GM23248 (cell line): Measurements from ENCODE around the gene TNFRSF19. TPM values are rescaled to one million over a fixed set of nuclear protein-coding genes. Genes with fewer than 3 reads are reported as not detected.

Source experiments
- DNase-seq: peaks from one replicate; pipeline ENCODE4 v3.0.0-alpha.2; 2015
- H2AFZ ChIP-seq: fragments of 200-600 bp; sonication (generic); 2 replicates; pipeline ENCODE4 v1.6.1; 2016; ENCODE audit warnings: antibody characterized with exemption
- H3F3A ChIP-seq: fragments of 200-600 bp; sonication (generic); 2 replicates; pipeline ENCODE4 v1.6.1; 2016; ENCODE audit warnings: mild to moderate bottlenecking, antibody characterized with exemption, mixed run types; ENCODE audit not compliant: insufficient read depth
- H3K27ac ChIP-seq: fragments of 200-600 bp; sonication (generic); 2 replicates; pipeline ENCODE4 v1.5.1; 2016; ENCODE audit warnings: mild to moderate bottlenecking
- H3K27me3 ChIP-seq: fragments of 200-600 bp; sonication (generic); replicated peaks from 2 replicates; pipeline ENCODE4 v1.6.1; 2016; ENCODE audit warnings: mild to moderate bottlenecking; ENCODE audit not compliant: insufficient read depth
- H3K36me3 ChIP-seq: fragments of 200-600 bp; sonication (generic); 2 replicates; pipeline ENCODE4 v1.6.1; 2016; ENCODE audit warnings: low read depth, mild to moderate bottlenecking
- H3K4me1 ChIP-seq: fragments of 200-600 bp; sonication (generic); 2 replicates; pipeline ENCODE4 v1.6.1; 2016; ENCODE audit warnings: mild to moderate bottlenecking; ENCODE audit not compliant: insufficient read depth
- H3K4me2 ChIP-seq: fragments of 200-600 bp; sonication (generic); one replicate; pipeline ENCODE4 v1.6.1; 2016; ENCODE audit warnings: mild to moderate bottlenecking; ENCODE audit not compliant: unreplicated experiment
- H3K4me3 ChIP-seq: fragments of 200-600 bp; sonication (generic); 2 replicates; pipeline ENCODE4 v1.5.1; 2016; ENCODE audit warnings: mild to moderate bottlenecking
- H3K79me2 ChIP-seq: fragments of 200-600 bp; sonication (generic); 2 replicates; pipeline ENCODE4 v1.6.1; 2016; ENCODE audit warnings: mild to moderate bottlenecking; ENCODE audit not compliant: insufficient read depth
- H3K9ac ChIP-seq: fragments of 200-600 bp; sonication (generic); 2 replicates; pipeline ENCODE4 v1.6.1; 2016; ENCODE audit warnings: mild to moderate bottlenecking
- H3K9me2 ChIP-seq: fragments of 200-600 bp; sonication (generic); 2 replicates; pipeline ENCODE4 v1.6.1; 2016; ENCODE audit warnings: mixed run types, mild to moderate bottlenecking, moderate library complexity; ENCODE audit not compliant: insufficient read depth
- H3K9me3 ChIP-seq: fragments of 200-600 bp; sonication (generic); one replicate; pipeline ENCODE4 v1.6.1; 2017; ENCODE audit warnings: low read depth
- H4K20me1 ChIP-seq: fragments of 200-600 bp; sonication (generic); 2 replicates; pipeline ENCODE4 v1.6.0; 2016; ENCODE audit not compliant: insufficient read depth
- EZH2 ChIP-seq: fragments of 200-600 bp; sonication (generic); IDR thresholded peaks from 2 replicates; pipeline ENCODE4 v1.6.1; 2018; ENCODE audit warnings: antibody characterized with exemption, mild to moderate bottlenecking; ENCODE audit not compliant: insufficient read depth, poor library complexity, severe bottlenecking
- EZH2phosphoT487 ChIP-seq: fragments of 200-600 bp; sonication (generic); IDR thresholded peaks from 2 replicates; pipeline ENCODE4 v1.6.1; 2018; ENCODE audit warnings: antibody characterized with exemption, moderate library complexity, mild to moderate bottlenecking, low read depth; ENCODE audit not compliant: insufficient read depth
- WGBS, 2 experiments: methylation state at CpG; one replicate each; pipeline ENCODE4 v1.1.6; 2015 to 2017; ENCODE audit warnings: low lambda C conversion rate in 2 of 2, low coverage in 1 of 2; ENCODE audit errors: missing lambda C conversion rate in 2 of 2; 5-methylcytosine and 5-hydroxymethylcytosine counted together
- in situ Hi-C: fragments of 300-500 bp; cut with MboI; formaldehyde crosslinking; loops from 2 replicates; pipeline ENCODE4 v1.15.0; 2020
- polyA plus RNA-seq: library from polyadenylated mRNA; unstranded; fragments of >200 nt; fragmentation: Nextera tagmentation; extraction: Ambion mirVana; gene quantifications from 2 replicates; pipeline ENCODE4 v1.2.1, GENCODE V29; 2016
- total RNA-seq: library from RNA; depleted of rRNA; stranded (reverse); fragments of >200 nt; shearing (Covaris generic); gene quantifications from 2 replicates; pipeline ENCODE4 v1.2.3, GENCODE V29; 2014; rRNA removed

The TNFRSF19 gene
- total and polyA plus RNA-seq, 2 experiments from 2014 or later: 3.4 TPM

DNA sequence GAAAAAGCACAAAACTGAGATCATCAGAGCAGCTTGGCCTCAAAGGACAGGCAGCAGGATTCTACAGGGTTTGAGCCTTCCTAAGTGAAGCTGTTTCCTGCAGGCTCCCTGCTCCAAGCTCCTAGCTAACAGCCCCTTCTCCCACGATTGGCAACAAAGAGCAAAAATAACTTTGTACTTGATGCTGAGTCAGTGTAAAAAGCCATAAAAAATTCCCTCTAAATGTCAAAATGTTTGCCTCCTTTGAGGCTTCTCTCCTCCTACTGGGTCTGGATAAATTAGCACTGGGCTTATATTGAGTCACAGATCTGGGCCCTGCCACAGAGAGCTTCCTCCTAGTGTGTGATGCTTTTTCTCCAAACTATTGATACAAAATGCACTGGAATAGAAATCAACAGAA lies 153.3 kb downstream of the TNFRSF19 start:
- H3K27ac ChIP-seq: peak overlapping the region; percentile 51
- no peak overlapping the region for H3K4me3 ChIP-seq
- H3K9ac ChIP-seq: 0 out of 2 replicates have a peak overlapping the region, but pooled peaks have one; percentile 2
- in situ Hi-C loops: no loop called here
- H3K4me1 ChIP-seq: peaks cover 25% of the 10 kb centered on the region
- H3K9me3 ChIP-seq: no peaks in the 10 kb centered on the region
- H3K79me2 ChIP-seq: no peaks in the 10 kb centered on the region
- 0 to 5% methylated on average over 1 of the region's 1 CpG for WGBS, 2 experiments
- TF ChIP-seq EZH2phosphoT487 (no peak), EZH2 (no peak)
- H3K9me2 ChIP-seq: no peaks in the 10 kb centered on the region
- peaks cover 34% of the 10 kb centered on the region for H3F3A ChIP-seq
- H2AFZ ChIP-seq: peak overlapping the region; percentile 28
- DNase-seq: peak; percentile 75
- H3K27me3 ChIP-seq: no peaks in the 10 kb centered on the region
- no peaks in the 10 kb centered on the region for H3K36me3 ChIP-seq
- H4K20me1 ChIP-seq: no peaks in the 10 kb centered on the region
- H3K4me2 ChIP-seq: peak overlapping the region; percentile 41

DNA sequence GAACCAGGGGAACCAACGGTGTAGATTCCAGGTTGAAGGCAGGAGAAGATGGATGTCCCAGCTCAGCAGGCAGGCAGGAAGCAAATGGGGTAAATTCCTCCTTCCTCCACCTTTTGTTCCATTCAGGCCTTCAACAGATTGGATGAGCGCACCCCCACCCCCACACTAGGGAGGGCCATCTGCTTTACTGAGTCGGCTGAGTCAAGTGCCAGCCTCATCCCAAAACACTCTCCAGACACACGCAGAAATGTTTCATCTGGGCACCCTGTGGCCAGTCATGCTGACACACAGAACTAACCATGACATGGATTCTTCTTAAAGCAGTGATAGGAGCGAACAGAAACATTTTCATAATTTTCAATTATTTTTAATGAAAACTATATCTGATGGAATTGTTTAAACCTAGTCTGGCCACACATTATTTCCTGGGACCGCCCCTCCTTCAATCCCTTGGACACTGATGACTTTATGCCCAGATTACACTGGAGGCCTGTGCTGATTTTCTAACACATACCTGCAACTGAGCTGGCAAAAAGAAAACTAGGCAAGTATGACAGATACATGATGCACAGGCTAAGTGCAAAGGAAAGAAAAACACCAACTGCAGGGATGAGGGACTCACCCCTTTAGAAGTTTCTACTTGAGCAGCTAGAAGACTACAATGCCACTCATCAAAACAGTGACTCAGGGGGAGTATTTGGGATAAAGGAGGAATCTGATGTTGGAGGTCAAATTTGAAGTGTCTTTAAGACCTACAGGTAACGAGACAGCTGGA lies 154.2 kb downstream of the TNFRSF19 start:
- Histone ChIP-seq H3K9me3 (no peaks in the 10 kb centered on the region), H3K4me2 (no peak overlapping the region), H3K27me3 (no peaks in the 10 kb centered on the region), H3K27ac (peak overlapping the region; percentile 51), H2AFZ (no peak overlapping the region; the same call in 1 of the 2 replicates), H3K4me3 (no peak overlapping the region), H3K4me1 (peaks cover 25% of the 10 kb centered on the region), H3F3A (peaks cover 26% of the 10 kb centered on the region), H3K36me3 (no peaks in the 10 kb centered on the region), H4K20me1 (no peaks in the 10 kb centered on the region), H3K9ac (no peak overlapping the region), H3K9me2 (no peaks in the 10 kb centered on the region), H3K79me2 (no peaks in the 10 kb centered on the region)
- peak; percentile 67 for DNase-seq
- TF ChIP-seq EZH2: no peak
- no peak for TF ChIP-seq EZH2phosphoT487
- in situ Hi-C loops: no loop called here
- 59 to 63% methylated on average over 7 of the region's 7 CpGs for WGBS, 2 experiments

Other genes starting within 250 kb of the TNFRSF19 start
- gene SACS, start 136.7 kb upstream of the TNFRSF19 start, total RNA-seq: 45.7 and 54.4 TPM in 2 replicates
- 6.1 and 8.1 TPM in 2 replicates for gene SACS, start 136.7 kb upstream of the TNFRSF19 start, polyA plus RNA-seq